GM18520 (cell line): ENCODE measurements around the gene PYY.
"Not testable (repeated sequence)": the region's sequence is repeated elsewhere in the genome, so short reads cannot be mapped to it uniquely, and the experiment has no call there.

ENCODE experiments used
- ATAC-seq: cut with Tn5 transposase; IDR thresholded peaks from one replicate; pipeline ENCODE4 v1.9.1; 2021; ENCODE audit not compliant: unreplicated experiment

Gene PYY

DNA sequence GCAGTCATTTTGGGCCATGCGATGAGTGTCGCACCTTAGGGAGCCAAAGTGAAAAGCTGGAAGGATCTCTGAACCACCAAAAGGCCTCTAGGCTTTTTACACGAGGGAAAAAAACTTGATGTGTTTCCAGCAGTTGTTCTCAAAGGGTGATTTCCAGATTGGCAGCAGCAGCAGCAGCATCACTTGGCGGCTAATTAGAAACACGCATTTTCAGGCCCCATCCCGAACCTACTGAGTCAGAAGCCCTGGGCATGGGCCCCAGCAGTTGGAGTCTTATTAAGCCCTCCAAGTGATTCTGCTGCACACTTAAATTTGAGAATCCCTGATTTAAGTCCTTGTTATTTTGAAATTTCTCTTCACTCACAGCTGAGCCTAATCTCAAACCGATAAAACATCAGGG is 25.3 kb upstream of the PYY start:
- no peak for ATAC-seq

DNA sequence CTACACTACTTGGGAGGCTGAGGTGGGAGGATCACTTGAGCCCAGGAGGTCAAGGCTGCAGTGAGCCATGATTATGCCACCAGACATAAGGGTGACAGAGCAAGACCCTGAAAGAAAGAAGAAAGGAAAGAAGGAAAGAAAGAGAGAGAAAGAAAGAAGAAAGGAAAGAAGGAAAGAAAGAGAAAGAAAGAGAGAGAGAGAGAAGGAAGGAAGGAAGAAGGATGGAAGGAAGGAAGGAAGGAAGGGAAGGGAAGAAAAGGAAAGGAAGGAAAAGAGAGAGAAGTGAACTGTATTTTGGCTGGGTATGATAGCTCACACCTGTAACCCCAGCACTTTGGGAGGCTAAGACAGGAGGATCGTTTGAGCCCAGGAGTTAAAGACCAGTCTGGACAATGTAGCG is 24.3 kb upstream of the PYY start:
- no peak for ATAC-seq

DNA sequence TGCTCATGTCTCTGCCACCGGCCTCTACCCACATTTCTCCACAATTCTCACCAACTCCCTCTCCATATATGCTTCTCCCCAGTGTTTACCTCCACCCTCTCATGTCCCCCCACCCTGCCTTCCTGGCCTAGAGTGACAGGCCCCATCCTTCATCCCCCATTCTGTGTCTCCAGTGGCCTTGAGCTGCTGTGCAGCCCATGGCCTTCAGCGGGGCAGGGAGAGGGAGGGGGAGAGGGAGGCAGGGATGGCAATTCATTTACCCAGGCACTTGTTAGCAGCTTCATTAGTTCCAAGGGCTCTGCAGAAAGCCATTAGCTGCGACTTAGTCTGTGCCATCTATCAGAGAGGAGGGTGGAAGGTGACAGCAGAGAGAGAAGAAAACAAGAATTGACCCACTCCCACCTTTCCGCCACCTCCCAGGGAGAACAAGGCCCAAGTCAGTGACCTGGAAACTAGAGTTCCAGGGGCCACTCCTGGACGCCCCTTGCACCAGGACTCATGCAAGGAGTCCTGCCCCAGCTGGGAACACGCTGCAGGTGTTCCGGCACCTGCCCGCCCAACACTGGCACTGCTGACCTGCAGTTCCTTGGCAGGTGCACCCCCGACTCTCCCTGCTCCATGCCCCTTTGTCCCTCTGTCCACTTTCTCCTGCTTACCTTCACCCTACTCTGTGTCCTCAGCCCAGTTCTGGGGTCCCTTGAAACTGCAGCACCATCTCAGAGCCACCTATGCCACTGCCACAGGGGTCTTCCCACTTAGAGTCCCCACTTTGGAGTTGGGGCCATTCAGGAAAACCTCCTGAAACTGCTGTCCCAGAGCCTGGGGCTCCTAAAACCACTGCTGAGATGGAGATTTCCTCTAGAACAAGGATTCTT is 23.5 kb upstream of the PYY start:
- no peak for ATAC-seq

- ATAC-seq, result no peak
Measured at GRCh38 chr17:43975898-43976297, 22.2 kb upstream of the PYY start.

- no peak for ATAC-seq
Measured at GRCh38 chr17:43974382-43975266, 20.9 kb upstream of the PYY start.

GRCh38 chr17:43972444-43973212 is 18.9 kb upstream of the PYY start:
- ATAC-seq, result not testable (repeated sequence)

DNA sequence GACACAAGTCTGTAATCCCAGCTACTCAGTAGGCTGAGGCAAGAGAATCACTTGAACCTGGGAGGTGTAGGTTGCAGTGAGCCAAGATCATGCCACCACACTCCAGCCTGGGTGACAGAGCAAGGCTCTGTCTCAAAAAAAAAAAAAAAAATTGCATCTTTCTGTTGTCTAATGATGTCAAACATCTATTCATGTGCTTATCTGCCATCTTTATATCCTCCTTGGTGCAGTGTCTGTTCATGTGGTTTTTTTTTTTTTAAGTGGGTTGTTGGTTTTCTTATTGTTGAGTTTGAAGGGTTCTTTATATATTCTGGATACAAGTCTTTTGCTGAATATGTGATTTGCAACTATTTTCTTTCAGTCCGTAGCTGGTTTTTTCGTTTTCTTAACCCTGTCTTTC is 17.7 kb upstream of the PYY start:
- ATAC-seq, result not testable (repeated sequence)

- no peak for ATAC-seq
Measured at GRCh38 chr17:43970366-43970765, 16.6 kb upstream of the PYY start.

- ATAC-seq, result no peak
Measured at GRCh38 chr17:43967251-43967875, 13.6 kb upstream of the PYY start.

GRCh38 chr17:43966276-43966675 is 12.5 kb upstream of the PYY start:
- no peak for ATAC-seq

- ATAC-seq, result no peak
Measured at GRCh38 chr17:43962479-43962878, 8.7 kb upstream of the PYY start.

DNA sequence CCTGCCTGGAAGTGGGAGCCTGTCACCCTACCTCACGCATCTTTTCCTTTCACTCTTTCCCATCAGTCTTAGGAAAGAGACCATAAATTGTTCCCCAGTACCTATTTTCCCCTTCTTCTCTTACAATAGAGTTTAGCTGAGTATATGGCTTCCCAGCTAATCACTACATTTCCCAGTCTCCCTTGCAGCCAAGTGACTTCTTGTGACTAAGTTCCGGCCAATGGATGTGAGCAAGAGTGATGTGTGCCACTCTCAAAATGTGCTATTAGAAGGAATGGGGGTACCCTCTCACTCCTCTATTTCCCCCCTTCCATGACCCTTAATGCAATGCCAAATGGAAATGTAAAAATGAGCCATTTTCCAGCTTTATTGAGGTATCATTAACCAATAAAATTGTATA is 8.2 kb upstream of the PYY start:
- ATAC-seq, result no peak

- ATAC-seq, result not testable (repeated sequence)
Measured at GRCh38 chr17:43961292-43961691, 7.6 kb upstream of the PYY start.

DNA sequence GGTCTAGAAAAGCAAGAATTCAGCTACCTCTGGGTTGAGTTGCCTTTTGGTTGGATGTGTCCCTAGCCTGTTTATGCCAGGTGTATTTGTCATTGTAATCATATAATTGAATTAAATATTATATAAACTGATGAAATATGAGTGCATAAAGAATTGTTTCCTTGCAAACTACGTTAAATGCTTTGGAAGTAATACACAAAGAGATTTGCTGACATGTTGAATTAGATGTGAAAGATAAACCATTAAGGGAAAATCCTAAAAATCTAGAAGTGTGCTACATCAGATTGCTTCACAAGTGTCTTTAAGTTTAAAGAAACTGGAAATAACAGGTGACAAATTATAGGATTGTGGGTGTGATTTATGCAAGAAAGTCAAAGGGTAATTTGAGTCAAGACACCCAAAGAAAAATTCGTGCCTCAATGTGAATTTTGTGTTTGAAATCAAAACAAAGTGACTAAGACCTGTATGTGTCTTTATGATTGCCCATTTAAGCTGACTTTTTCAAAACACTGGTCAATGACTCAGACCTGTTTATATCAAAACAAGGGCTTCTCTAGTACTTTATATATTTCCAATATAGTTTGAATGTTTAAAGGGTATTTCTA is 5.1 kb upstream of the PYY start:
- no peak for ATAC-seq

GRCh38 chr17:43956222-43956621 is 2.5 kb upstream of the PYY start:
- no peak for ATAC-seq

- no peak for ATAC-seq
Measured at GRCh38 chr17:43952724-43953666, 745 bp downstream of the PYY start.

GRCh38 chr17:43952351-43952723 is 1.4 kb downstream of the PYY start:
- no peak for ATAC-seq

DNA sequence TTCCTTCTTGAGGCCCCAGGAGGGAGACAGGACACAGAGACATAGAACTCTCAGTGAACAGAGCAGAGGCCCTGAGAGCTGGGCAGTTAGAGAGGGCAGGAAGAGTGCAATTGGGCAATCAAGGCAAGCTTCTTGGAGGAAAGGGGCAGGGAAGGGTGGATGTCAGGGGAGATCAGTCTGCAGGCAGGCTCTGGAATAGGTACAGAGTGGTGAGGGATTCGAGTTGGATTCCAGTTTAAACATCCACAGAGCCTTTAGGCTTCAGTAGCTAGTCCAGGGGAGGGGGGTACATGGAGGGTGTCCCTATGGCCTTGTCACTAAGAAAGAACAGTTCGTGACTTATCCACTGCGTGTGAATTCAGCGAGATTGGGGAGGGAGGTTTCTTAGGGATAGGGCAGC is 2.0 kb downstream of the PYY start:
- ATAC-seq, result no peak

GRCh38 chr17:43950554-43950953 is 3.2 kb downstream of the PYY start:
- ATAC-seq, result no peak
